Bone marrow (tissue), 2 donors: ENCODE measurements around the gene GAL3ST2.
"Not testable (repeated sequence)": the region's sequence is repeated elsewhere in the genome, so short reads cannot be mapped to it uniquely, and the experiment has no call there.

Source experiments
- DNase-seq, 2 donors: peaks; one replicate each; lab custom pipeline; 2025; lab: John Stamatoyannopoulos, UW

Gene GAL3ST2

DNA sequence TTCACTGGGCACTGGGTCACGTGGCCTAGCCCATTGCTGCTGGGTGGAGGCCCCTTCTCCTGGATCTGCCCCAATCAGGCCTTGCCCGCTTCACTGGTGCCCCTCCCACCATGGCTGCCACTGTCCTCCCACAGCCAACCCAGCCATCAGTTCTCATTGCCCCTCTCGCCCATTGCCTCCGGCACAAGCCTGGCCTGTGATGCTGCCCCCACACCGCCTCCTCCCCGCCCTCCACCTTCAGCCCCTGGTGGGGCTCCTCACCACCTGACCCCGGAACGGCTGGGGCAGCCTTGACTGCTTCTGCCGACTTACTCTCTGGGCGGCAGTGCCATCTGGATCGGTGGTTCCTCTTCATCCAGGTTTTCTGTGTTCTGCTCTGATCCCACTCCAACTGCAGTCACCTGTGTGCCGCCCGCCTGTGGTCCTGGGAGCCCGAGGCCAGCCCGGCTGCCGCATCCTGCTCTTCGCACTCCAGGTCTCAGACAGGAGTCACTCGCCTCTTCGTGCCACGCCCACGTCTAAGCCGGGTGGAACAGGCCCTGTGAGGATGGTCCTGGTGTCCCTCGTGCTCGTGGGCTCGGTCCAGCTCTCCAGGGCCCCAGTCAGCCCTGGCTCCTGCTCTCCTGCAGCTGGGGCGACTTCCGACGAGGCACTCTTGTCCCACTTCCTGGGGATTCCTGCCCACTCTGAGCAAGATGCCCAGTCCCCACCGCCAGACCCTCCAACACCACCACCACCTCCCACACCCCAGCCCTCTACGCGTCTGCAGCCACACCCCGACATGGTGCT is 28.0 kb upstream of the GAL3ST2 start:
- DNase-seq, result no peak

DNA sequence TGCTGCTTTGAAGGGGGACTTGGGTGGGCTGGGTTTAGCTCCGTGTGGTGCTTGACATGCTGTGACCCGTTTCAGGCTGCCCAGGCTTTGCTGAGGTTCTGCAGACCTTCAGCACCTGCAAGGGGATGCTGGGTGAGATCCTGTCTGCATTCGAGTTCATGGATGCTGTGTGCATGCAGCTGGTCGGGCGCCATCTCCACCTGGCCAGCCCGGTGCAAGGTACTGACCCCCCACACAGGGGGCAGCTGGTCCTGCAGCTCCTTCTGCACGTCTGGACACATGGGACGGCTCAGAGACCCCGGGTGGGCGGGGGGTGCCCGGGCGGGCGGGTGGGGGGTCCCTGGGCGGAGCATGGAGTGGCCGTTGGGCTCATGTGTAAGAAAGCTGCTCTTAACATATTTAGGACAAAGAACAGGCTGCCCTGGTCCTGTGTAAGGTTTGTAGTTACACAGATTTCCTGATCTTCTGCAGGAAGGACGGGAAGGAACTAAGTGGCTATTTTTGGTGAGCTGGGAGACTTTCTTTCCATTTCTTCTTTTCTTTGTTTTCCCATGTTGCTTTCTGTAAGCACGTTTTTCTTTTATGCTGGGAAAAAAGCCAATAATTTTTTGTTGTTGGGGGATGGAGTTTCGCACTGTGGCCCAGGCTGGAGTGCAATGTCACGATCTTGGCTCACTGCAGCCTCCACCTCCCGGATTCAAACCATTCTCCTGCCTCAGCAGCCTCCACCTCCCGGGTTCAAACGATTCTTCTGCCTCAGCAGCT is 26.4 kb upstream of the GAL3ST2 start:
- DNase-seq, result no peak

DNA sequence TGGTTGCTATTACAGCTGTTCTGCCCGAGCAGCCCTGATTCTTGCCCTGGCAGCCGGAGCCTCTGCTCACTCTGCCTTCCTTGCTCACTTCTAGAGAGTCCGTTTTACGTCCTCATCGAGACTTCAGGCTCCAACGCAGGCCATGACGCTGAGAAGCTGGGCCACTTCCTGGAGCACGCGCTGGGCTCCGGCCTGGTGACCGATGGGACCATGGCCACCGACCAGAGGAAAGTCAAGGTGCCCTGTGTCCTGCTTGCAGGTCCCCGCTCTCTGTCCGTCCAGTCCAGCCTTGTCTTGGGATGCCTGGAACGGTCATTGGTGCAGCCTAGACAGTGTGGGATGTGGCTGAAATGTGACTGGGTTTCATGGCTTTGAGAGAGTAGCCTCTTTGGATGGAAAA is 25.5 kb upstream of the GAL3ST2 start:
- no peak for DNase-seq

DNA sequence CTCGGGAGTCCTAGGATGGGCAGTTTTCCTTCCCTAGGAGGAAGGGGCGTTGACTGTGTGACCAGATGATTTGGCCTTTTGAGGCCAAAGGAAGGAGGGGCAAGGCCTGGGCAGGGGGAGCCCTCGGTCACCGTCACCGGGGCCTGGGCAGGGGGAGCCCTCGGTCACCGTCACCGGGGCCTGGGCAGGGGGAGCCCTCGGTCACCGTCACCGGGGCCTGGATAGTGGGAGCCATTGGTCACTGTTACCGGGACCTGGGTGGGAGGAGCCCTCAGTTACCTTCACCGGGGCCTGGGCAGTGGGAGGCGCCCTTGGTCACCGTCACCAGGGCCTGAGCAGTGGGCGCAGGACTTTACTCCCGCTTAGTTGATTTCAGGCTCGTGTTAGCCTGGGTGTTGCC is 24.8 kb upstream of the GAL3ST2 start:
- DNase-seq, result no peak

DNA sequence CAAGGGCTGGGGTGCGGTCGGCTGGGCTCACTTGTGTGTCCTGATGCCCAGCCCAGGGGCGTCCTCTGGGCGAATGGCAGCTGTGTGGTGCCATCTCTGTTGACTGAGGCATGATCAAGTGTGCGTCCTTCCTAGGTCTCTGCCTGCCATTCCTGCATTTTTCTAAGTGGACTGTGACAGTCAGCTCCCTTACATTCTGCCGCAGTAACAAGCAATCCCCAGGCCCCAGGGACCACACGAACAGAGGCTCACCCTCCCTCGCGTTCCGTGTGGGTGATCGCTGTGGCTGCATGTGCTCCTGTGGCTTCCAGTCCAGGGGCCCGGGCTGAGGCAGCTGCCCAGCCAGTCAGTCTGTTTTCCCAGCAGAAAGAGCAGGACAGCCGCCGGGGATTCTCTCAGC is 24.4 kb upstream of the GAL3ST2 start:
- DNase-seq, result no peak

DNA sequence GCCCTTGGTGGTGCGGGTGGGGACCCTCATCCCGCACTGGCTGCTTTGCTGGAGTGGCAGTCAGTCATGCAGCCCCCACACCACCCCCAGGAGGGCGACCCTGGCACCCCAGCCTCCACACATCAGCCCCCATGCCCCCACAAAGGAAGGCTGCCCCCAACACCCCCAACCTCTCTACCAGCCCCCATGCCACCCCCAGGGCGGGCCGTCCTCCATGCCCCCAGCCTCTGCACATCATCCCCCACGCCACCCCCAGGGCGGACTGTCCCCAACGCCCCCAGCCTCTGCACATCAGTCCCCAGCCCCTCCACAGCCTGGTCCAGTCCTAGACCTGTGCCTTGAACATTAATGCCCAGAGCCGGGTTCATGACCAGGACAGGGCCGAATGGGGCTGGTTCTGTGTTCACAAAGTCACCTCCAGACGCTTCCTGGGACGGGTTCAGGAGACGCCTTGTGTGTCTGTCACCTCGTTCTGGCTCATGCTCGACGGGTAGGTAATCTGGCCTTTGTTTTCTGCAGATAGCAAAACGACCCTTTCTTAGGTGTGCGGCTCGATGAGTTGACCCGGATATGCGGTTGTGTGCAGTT is 23.8 kb upstream of the GAL3ST2 start:
- no peak for DNase-seq

DNA sequence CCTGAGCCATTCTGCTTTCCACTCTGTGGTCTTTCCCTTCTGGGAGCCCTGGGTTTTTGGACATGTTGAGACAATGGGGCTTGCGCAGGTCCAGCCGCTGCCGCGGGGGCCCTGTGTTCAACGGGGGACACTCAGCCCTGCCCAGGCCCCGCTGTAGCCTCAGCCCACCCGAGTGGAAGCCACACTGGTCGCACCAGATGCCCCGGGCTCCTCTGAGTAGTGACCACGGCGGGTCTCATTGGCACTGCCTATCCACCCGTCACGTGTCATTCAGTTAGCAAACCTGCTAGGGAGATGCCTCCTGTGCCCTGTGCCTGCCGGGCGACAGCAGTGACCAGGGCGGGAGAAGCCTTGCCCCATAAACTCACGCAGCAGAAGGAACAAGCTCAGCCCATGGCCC is 23.1 kb upstream of the GAL3ST2 start:
- DNase-seq, result no peak

DNA sequence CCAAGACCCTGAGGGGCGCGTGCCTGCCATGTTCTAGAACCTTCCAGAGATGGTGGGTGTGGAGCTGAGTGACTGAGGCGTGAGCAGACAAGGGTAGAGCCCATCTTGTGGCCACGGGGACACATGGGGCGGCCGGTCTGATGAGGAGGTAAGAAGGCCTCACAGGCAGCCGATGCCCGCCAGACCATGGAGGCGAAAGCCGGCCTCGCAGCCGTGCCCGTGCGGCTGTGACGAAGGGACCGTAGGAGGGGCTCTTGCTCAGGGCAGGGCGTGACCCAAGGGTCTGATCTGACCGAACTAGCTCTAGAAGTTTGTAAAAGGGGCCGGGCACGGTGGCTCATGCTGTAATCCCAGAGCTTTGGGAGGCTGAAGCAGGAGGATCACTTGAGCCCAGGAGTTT is 22.6 kb upstream of the GAL3ST2 start:
- DNase-seq, result no peak

DNA sequence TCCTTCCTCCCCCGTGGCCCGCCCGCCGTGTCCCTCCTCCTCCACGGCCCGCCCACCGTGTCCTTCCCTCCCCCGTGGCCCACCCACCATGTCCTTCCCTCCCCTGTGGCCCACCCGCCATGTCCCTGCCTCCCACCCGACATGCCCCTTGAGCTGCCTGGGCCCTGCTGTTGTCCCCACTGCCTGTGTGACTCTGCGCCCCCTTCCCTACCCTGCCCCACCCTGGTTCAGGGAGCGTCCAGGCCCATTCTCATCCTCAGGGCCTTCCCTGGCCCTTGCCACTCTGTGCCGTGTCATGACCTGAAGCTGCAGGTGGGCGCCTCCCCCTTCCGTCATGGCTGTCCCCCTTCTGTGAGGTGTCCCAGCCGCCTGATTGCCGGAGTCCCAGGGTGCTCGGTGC is 21.5 kb upstream of the GAL3ST2 start:
- no peak for DNase-seq

DNA sequence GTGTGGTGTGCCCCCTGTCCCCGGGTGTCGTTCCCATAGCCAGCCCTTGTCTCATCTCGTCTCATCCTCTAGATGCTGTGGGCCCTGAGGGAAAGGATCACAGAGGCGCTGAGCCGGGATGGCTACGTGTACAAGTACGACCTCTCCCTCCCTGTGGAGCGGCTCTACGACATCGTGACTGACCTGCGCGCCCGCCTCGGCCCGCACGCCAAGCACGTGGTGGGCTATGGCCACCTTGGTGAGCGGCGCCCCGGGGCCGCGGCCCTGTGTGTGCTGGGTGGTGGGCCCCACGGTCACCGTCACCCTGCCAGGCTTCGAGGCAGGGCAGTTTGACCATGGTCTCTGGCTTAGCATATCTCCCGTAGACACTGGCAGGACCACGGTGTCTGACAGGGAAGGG is 20.8 kb upstream of the GAL3ST2 start:
- DNase-seq, result no peak

DNA sequence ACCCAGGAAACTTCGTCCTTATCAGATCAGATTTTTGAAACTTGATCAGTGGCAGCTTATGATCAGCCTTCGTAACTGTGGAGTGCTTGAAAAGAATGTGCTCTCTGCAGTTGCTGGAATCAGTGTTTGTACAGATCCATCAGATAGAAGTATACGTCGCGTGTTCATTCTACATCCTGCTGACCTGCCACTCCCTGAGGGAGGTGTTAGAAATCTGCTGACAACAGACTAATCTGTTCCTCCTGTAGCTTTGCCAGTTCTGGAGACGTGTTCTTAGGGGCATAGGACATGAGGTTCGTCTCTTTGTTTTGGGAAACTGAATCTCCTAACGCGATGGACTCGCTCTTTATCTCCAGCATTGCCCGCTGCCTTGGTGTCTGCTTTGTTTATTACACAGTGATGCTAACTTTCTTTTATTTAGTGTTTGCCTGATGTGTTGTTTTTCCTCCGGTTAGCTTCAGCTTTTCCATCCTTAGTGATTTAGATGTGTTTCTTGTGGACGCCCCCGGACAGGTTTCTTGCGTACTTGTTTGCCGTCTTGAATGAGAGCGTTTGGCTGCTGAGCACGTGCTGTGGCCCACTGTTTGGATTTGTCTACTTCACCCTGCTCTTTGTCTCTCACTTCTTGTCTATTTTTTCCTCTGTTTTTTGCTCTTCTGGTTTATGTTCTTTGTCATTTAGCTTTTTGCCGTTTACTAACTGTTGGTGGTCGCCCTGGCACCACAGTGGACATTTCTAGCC is 17.4 kb upstream of the GAL3ST2 start:
- DNase-seq, result no peak

DNA sequence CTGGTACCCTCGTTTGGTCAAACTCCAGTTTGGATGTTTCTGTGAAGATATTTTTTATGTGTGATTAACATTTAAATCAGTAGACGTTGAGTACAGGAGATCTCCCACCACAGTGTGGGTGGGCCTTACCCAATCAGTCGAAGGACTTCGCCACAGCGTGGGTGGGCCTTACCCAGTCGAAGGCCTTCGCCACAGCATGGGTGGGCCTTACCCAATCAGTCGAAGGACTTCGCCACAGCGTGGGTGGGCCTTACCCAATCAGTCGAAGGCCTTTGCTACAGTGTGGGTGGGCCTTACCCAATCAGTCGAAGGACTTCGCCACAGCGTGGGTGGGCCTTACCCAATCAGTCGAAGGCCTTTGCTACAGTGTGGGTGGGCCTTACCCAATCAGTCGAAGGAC is 16.7 kb upstream of the GAL3ST2 start:
- DNase-seq, result not testable (repeated sequence)

DNA sequence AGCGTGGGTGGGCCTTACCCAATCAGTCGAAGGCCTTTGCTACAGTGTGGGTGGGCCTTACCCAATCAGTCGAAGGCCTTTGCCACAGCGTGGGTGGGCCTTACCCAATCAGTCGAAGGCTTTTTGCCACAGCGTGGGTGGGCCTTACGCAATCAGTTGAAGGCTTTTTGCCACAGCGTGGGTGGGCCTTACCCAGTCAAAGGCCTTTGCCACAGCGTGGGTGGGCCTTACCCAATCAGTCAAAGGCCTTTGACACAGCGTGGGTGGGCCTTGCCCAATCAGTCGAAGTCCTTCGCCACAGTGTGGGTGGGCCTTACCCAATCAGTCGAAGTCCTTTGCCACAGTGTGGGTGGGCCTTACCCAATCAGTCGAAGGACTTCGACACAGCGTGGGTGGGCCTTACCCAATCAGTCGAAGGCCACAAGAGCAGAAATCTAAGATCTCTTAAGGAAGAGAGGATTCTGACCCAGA is 16.3 kb upstream of the GAL3ST2 start:
- DNase-seq, result no peak

DNA sequence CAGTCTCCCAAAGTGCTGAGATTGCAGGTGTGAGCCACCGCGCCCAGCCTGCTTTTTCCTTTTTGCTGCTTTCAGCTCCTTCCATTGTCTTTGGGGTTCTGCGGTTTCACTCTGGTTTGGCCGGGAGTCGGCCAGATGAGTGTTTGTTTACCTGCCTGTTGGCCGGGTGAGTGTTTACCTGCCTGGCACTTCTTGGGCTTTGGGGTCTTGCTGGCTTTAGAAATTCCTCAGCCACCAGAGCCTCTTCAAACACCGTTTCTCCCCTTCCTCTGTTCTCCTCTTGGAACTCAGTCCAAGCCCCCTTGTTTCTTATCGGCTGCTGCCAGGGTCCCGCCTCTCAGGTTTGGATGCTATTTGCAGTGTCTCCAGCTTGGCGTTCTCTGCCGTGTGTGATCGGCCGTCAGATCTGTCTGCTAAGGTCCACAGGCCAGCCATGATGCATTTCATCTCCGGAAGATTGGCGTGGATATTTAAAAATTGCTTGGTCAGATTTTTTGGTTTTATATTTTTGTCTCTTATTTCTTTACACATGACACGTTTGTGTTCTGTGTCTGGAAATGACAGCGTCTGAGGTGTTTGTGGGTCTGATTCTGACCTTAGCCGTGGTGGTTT is 14.2 kb upstream of the GAL3ST2 start:
- DNase-seq, result no peak

DNA sequence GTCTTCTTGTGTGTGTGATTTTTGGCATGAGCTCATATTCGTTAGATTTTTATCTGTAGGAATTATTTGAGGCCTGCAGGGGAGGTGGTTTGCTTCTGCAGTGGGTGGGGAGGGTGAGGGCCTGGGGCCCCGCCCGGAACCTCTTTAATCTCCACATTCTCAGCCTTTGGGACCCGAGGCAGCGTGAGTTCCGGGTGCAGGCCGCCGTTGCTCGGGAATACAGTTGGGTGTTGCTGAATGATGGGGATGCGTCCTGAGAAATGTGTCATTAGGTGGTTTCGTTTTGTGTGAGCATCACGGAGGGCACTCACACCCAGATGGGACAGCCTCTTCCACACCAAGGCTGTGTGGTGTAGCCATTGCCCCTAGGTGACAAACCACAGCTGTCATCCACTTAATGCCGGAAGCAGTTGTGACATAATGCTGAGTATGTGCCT is 13.7 kb upstream of the GAL3ST2 start:
- DNase-seq, result no peak

DNA sequence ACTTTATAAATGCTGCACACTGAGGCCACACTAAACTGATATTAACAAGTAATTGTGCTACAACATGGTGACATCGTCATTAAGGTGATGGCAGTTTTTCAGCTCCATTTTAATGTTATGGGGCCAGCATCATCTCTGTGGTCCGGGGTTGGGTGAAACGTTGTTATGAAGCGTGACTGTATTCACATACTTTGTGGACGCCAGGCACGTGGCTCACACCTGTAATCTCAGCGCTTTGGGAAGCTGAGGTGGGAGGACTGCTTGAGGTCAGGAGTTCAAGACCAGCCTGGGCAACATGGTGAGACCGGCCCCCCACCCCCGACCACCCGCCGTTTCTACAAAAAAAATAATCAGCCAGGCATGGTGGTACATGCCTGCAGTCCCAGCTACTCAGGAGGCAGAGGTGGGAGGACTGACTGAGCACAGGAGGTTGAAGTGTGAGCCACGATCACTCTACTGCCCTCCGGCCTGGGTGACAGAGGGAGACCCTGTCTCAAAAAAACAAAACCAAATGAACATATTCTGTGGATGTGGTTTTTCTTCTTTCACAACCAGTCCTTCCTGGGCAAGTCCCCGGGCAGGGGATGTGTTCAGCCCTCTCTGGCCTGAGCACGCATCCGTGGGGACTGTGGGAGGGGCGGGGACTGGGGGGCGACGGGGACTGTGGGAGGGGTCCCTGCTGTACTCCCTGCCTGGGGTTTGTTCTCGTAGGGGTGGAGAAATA is 12.9 kb upstream of the GAL3ST2 start:
- no peak for DNase-seq

DNA sequence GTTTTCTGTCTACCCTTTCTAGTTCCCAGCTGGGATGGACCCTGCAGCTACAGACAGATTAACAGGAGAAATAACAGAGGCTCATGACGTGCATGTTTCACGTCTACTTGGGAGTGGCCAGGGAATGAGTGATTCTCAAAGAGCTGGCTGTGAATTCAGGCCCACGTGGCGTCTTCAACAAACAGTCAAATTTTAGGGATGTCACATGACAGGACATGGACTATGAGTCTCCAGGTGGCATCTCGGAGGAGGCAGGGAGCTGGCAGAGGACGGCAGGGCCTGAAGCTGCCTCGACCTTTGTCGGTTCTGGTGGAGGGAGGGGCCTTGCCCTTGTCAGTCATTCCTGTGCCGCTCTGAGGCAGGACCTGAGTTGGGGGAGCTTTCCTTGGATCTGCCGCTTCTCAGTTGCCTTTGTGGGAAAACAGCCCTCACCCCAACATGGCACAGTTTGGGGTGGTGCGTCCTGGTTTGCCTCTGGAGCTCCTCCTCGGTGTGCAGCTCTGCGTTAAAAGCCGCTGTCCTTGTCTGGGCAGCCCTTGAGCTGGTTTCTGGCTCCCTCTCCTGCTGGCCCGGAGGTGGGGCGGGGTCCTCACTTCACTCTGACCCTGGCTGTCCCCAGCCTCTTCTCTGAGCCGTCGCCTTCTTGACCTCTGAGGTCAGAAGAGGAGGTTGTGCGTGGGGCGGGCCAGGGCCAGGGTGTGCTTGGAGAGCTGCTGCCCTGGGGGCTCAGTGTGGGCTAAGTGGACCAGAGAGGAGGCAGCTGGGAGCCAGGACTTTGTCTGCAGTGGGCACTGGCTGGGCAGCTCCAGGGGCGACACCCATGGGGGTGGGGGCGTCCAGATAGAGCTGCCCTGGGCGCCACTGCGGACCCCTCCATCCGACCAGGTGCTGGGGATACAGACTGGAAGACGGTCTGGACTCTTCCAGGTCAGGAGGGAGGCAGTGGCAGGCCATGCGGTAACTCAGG is 12.1 kb upstream of the GAL3ST2 start:
- no peak for DNase-seq

DNA sequence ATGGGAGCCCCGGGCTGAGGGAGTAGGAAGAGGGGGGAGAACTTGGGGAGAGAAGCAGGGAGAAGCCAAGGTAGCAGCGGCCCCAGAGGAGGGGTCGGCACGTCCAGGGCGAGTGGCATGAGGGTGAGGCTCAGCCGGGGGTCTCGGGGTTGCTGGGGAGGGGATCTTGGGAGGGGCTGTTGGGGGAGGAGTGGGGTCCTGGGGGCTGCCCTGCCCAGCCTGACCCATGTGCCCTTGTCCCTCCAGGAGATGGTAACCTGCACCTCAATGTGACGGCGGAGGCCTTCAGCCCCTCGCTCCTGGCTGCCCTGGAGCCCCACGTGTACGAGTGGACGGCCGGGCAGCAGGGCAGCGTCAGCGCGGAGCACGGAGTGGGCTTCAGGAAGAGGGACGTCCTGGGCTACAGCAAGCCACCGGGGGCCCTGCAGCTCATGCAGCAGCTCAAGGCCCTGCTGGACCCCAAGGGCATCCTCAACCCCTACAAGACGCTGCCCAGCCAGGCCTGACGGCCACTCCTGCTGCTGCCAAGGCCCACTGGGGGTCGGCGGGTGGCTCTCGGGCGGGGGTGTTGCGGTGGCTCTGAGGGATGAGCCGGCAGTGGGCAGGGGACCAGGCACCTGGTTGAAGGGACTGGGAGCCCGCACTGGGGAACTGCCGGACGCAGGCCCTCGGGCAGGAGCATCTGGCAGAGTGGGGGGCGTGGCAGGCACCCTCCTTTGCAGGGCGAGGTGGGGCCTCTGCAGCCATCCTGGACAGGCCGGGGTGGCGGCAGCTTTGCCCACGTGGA is 9.0 kb upstream of the GAL3ST2 start:
- DNase-seq, result no peak

DNA sequence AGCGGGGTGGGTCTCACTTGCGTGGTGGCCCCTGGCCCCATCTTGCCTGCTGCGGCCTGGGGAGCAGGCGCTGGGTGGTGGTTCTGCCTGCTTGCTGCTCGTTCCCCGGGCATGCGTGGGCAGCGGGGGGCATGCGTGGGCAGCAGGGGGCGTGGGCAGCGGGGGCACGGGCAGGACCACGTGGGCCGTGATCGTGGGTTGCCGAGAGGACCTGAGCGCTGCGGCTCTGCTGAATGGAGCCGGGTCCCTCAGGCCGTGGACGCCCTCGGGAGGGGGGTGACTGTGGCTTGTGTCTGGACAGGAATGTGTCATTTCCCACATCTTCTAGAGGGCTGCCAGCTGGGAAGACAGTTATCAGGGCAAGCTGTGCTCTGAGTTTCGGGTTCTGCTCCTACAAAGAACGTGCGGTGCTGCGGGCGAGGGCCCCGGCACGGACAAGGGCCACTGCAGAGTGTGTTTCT is 8.3 kb upstream of the GAL3ST2 start:
- DNase-seq, result no peak
